Fibroblast of skin of left biceps (primary cell): Measurements from ENCODE around the gene PCSK1.
"Not testable (repeated sequence)": the region's sequence is repeated elsewhere in the genome, so short reads cannot be mapped to it uniquely, and the experiment has no call there.

Source experiments
- DNase-seq, 2 experiments: peaks; one replicate each; pipeline ENCODE4 v3.0.0-alpha.2; 2013; ENCODE audit warnings: low read depth in 2 of 2

Gene PCSK1

DNA sequence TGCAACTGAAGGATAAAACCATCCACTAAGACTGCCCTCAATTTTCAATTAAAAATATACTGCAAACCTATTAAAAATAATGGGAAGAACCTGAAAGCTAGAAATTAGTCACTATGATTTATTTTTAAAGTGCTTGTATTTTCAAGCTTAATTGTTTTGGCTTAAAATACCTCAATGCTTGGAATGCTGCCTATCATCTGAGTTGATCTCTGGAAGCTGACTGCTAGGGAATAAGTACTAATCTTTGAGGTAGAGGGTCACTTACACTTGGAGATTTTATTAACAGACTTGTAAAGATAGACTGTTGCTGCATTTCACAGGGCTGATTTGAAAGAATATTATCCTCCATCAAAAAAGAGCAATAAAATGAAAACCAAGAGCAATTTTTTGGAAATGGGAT lies 6.2 kb downstream of the PCSK1 start:
- no peak for DNase-seq

DNA sequence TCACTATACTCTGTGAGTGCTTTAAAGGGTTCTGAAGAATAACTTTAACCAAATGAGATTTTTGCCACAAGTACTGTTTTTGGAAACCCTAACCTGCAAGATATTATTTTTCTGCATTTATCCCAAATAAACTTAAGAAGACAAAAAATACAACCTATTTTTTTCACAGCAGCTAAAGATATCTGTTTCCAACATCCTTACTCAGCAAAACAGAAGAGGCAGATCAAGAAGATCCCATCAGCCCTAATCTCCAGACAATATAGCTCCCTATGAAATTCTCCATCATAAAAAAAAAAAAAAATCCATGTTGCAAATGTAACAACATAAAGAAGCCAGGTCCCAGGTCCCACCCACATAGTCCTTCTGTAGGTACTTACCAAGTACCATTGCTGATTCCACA lies 7.6 kb downstream of the PCSK1 start:
- DNase-seq: no peak

DNA sequence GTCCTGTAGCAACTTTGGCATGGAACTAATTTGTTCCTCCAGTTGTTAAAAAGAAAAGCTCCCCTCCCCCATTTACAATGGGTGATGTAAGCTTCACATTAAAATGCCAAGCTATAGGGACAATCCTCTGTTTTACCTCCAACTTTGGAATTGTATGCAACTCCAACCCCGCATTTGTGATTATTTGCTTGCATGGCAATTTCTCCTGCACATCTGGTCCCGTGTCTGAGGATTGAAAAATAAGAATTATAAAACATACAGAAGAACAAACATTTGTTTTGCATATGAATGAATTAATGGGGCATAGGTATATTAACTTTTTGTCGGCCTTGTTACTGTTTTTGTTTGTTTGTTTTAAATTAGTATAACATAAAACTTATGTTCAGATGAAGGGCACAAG lies 17.2 kb downstream of the PCSK1 start:
- no peak for DNase-seq

DNA sequence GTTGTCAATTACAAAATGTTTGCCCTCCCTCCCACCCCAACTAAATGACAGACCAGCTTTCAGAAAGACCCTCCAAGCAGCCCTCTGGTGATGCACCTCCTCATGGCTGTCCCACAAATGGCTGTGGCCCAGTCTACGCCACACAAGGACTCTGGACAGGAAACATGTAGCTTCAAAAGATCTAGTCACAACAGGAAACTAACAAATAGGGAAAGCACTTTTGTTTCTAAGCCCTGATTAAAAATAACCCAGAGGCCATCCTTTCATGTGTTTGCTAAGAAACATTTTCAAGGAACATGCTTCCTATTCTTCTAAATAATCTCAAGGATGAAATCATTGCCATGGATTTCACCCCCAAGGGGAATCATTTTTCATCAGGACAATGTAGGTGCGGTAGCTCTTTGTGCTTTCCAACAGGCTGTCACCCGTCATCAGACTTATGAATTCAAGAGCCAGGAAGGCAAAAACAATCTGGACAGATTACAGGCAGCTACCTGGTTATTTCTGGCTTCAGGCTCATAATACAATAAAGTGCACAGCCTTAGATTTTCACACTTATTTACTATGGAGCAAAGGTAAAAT lies 20.1 kb downstream of the PCSK1 start:
- DNase-seq: no peak

DNA sequence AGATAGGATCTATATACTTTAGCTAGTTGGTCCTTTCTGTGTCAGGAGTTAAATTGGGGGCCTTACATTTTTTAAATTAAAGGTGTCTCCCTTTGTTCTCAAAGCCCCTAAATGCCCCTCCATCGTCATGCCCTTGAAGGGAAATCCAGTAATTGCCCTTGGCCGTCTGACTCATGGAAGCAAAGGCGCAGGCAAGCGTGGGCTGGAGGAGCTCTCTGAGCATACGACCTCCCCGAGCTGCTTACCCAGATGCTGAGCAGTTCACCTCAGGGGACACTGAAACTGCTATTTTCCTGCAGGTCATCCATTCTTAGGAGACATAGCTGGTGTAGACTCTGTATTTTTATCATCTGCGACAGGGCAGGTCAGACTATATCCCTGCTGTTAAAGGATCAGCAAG lies 23.0 kb downstream of the PCSK1 start:
- no peak for DNase-seq

DNA sequence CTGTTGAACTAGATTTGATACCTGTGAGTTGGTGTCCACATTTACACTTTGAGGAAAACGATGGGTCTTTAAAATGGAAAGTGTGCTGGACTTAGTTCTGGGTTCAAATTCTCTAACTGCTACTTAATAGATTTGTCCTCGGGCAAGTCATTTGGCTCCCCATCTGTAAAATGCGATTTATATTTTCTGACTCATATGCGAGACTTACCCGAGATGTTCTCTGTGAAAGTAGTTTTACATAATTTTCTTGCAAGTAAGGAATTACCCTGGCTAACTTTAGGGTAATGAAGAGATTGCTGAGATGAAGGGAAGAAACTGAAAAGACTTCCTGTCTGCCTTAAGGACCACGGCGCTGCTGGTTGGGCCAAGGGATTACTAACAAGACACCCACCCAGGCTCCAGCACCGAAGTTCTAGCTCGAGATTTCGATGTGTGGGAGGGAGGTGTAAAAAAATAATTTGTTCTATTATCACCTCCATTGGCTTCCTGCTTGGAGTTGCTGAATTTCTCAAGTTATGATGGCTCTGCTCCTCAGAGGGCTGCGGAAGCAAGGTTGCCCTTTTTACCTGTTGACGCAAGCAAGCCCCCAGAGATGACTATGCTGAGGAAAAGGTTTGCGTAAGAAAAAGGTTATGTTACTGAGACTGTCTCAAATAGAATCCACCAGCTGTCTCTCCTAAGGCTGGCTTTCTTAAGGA lies 24.1 kb downstream of the PCSK1 start:
- no peak for DNase-seq

DNA sequence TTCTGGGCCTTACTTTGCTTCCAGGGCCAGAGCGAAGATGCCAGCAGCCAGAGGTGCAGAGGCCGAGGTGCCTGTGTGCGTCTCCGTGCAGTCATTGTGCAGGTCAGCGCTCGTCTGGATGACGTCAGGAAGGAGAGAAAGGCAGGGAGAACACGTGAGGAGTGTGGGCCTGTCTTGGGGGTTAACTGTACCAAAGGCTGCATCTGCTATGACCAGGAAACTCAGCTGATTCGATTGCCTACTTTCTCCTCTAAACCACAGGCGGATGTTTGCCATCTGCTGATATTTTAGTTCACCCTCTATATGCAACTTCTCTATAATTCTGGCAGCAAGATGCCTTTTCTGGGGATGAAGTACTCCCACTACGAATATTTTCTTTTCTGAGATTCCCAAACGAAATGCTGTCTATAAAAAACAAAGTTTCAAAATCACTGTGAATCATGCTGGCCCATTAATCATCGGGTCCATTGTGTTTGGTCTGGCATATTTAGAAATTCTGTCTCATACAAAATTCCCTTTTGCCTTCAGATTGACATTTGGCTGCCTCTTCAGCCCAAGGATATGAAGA lies 24.8 kb downstream of the PCSK1 start:
- DNase-seq: peak; percentile 45 to 46

DNA sequence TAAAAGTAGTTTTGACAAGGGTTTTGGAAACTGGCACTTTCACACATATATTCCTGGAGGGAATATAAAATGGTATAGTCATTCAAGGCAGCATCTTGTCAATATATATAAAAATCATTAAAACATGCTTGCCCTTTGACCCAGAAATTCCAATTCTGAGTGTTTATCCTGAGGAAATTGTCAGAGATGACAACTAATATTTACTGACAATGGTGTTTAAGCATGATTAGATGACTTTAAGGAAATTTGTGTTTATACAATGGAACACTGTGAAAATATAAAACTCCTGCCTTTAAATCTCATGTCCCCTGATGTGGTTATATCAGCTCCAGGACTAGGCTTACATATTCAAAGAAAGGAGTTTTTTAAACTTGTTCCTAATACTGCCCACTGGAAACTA lies 25.6 kb downstream of the PCSK1 start:
- no peak for DNase-seq

DNA sequence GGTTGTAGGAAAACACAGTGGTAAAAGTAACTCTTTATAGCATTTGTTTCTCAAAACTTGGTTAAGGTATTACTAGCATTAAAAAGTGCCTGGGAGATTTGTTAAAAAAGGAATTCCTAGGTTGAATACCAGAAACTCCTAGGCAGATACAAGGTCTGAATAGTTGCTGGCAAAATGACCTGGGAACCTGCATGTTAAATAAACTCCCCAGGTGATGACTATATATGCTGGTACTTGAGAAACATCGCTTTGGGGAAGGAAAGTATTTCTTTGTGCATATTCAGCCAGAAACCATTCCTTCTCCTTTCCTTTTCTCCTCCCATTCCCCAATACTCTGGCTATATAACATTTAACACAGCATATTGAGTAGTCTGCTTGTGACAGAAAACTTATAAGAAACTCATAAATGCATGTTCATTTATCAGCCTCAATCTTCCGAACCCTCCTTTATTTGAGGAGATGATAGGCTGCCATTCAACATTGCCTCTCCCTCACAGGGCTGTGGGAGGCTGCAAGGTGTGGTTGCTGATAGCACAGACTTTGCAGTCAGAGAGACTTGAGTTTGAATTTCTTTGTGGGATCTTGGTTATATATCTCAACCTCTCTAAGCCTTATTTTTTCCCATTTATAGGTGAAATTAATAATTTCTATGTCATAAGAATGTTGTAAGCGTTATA lies 28.7 kb downstream of the PCSK1 start:
- no peak for DNase-seq

DNA sequence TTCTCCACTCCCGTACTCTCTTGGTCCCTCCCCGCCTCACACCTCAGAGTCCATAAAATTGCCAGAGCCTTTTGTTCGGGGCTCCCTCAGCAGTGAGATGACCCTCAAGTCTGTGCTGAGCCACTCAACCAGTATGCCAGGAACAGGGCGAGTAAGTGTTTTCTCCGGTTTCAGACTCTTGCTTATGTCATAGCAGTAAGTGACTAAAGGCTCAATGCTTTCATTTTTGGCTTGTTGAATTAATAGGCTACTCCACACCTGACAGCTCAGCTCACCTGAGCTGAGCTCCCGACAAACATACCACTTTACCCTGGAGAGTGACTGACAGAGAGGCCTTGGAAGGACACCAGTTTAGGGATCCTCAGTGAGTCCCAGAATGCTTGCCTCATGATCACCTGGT lies 30.5 kb downstream of the PCSK1 start:
- no peak for DNase-seq

DNA sequence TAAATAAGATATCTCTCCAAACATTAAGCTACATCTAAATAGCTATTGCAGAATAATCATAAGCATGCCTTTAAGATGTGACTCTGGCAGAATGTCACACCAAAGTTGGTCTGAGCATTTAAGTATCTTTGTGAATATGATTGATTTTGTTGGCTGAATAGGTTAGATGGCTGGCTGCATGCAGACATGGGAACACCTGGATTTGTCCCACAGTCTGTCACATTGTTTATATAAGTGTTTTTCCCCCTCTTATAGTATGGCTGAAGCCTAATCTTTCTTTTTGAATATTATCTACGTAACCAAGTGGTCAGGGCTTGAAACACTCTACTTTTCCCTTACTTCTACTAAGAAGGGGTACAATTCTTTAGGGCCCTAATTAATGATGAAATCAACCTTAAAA lies 36.2 kb downstream of the PCSK1 start:
- DNase-seq: no peak

DNA sequence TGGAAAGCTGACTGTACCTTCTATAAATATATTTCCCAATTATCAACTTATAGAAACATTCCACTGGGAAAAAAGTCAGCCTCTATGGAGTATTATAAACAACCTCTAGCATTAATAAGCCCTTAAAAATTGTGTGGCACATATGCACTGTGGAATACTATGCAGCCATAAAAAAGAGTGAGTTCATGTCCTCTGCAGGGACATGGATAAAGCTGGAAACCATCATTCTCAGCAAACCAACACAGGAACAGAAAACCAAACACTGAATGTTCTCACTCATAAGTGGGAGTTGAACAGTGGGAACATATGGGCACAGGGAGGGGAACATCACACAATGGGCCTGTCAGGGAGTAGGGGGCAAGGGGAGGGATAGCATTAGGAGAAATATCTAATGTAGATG lies 37.8 kb downstream of the PCSK1 start:
- DNase-seq: not testable (repeated sequence)

DNA sequence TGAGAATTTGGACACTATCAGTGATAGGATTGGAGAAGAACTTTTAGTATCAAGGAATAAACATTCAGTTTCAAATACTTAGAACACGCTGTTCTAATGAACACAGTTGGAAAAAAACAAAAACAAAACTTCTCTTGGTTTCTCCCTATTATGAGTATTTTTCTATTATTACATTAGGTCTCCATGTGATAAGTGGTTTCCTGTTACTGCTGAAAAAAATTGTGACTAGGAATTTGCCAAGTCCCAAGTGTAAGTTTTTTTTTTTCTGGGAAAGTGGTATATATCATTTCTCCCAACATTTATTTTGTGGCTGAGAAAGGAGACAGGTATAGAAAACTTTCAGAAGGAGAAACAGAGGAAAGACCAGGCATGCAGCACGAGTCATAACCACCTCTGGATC lies 41.1 kb downstream of the PCSK1 start:
- no peak for DNase-seq

DNA sequence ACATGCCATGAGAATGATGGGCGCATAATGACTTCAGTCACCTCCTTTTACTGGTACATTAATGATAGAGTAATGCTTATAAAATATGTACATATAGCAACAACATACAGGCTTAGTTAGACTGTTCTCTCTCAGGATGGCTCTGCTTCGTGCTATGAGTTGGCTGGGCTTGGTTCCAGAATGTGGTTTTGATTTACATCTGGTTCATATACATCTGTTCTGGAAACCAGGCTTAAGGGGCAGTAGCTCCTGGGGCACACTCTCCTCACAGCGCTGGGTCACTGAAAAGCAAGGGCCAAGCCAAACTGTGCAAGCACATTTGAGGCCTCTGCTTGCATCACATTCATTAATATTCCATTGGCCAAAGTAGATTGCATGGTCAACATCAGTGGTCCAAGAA lies 44.9 kb downstream of the PCSK1 start:
- DNase-seq: peak; percentile 56 to 57

DNA sequence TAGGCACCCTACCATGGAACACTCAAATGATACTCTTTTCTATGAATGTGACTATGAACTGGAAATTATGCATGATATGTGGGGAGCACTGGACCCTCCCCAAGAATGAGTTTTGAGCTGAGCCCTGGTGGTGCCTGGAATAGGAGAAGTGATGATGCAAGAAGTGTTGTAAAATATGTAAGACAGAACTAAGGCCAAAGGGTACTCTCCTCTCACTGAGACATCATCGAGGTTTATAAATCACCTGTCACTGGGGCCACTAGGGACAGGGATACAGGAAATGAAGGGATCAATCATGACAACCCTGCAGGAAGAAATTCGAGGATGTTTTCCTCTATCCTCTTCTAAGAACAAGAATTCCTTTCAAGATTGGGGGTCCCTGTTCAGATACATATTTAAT lies 45.4 kb downstream of the PCSK1 start:
- no peak for DNase-seq

DNA sequence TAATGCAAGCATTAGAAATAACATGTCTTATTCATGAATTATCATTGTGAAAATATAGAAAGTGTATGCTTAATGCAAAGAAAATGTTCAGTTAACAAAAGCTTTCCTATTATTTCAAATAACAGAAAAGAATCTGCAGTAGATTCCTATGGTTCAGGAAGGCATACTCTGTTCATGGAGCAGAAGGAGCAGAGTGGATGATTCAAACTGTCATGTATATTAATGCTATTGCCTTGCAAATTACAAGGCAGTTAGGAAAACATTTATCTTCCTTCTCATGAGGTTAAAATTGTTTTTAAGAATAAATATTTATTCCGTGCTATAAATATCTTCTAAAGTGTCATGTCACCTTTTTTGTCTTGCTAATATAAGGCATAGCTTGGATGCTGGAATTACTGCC lies 47.5 kb downstream of the PCSK1 start:
- no peak for DNase-seq

DNA sequence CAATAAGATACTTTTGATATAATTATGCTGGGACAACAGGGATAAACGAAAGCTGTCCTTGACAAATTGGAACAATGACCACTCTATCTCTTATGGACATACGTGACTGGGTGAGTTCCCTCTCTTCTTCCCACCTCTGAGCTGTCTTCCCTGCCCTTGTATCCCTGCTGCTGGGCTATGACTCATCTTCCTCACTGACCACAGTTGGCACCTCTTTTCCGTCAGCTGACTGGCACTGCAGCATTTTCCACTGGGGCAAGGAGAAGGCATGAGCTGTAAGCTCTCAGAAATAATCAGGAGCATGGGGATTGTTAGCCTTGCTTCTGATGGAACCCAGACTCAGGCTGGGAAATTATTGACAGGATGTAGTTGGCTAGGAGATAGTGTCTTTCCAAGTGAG lies 48.7 kb downstream of the PCSK1 start:
- no peak for DNase-seq

DNA sequence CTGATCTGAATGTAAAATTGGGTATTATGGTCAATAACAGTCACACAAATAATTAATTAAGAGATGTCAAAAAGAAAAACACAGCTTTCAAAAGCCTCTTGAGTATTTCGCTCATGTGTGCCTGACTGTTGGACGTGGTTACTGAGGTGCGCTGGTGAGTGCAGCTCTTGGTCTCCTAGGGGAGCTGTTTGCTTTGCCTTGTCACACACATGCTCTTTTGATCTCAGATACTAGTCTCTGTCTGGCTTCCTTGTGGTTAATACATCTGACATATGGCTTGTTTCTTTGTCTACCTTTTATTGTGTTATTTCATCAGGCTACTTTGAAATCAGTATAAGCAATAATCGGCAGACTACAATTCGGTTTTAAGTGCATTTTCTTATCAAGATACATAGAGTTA lies 51.5 kb downstream of the PCSK1 start:
- DNase-seq: no peak

DNA sequence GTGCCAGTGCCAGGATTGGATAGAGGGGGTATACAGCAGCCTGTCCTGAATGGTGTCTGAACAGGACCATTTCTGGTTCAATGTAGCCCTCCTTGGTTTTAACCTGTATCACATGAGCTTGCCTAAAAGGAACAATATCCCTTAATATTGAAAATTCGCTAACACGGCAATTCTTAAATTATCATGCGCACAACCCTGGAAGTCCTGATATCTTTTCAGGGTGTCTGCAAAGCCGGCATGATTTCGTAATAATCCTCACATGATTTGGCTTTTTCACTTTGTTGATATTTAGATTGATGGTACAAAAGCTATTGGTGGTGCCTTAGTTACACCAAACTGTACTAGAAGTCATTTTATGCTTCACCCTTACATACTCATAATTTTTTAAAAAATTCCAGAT lies 53.2 kb downstream of the PCSK1 start:
- DNase-seq: no peak

DNA sequence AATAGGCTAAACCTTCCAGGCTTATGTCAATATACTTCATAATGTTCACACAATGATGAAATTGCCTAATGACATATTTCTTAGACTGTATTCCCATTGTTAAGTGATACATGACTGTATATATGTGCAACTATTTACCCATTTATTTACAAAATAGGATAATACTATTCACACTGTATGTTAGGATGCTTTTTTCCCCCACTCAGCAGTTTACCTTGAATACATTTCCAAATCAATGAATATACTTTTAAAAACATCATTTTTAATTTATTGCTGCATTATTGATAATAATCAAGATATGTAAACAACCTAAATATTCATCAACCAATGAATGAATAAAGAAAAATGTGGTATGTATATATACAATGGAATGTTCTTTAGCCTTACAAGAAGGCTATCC lies 55.5 kb downstream of the PCSK1 start:
- DNase-seq: no peak

DNA sequence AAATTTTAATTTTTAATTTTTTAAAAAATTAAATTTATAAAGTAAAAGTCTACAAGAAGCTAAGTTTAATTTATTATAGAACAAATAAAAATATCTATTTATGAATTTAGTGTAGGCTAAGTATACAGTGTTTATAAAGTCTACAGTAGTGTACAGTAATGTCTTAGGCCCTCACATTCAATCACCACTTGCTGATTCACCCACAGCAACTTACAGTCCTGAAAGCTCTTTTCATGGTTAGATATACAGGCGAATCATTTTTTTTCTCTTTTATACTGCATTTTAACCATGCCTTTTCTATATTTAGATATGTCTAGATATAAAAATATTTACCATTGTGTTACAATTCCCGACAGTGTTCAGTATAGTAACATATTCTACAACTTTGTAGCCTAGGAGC lies 55.9 kb downstream of the PCSK1 start:
- DNase-seq: no peak

DNA sequence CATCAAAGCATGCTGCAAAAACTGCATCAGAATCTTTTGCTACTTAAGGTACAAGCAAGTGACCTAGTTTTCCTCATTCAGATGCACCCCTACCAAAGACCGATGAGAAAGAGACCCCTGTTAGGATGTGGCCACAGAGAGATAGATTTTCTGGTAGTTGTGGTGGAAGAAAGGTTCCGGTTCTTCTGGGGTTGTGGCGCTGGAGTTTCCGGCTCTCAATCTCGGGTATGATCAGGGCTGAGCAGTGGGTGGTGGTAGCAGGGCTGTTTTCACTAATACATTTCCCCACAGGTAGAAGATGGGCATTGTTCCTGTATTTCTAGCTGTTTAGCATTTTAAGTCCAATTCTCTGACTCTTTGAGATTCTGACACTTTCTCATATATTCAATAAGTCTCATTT lies 58.4 kb downstream of the PCSK1 start:
- no peak for DNase-seq

DNA sequence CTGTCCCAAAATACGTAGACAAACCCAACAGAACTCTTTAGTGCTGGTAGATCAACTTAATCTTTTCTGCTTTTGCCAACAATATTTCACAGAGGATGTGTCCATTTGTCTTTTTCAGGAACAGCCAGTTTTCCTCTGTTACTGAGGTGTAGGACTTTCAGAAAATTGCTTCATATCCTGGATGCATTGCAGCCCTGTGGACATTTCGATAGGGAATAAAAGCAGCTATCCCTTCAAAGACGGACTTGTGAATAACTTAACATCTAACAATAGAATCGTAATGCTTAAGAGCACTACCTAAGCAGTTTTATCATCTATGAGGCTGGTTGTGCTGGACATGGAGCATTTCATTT lies 59.7 kb downstream of the PCSK1 start:
- no peak for DNase-seq
